ENCODE measurements around the gene CTU2. TPM values are rescaled to one million over a fixed set of nuclear protein-coding genes. Genes with fewer than 3 reads are reported as not detected.

Gene CTU2
- polyA plus RNA-seq, 1 donor (not counting 4 experiments of a cell fraction or from before 2014, with no cell fraction given), result 6.3 TPM

- no peak overlapping the region for H2AFZ ChIP-seq (ENCODE audit: control insufficient read depth, low read length)
- no peak overlapping the region for H3K9ac ChIP-seq (ENCODE audit: control insufficient read depth, extremely low read depth, insufficient read depth, low read length)
- H4K20me1 ChIP-seq (ENCODE audit: control insufficient read depth, extremely low read depth, insufficient read depth, low read length), result peaks cover 2% of the 10 kb centered on the region
- TF ChIP-seq CTCF (optimal IDR thresholded peaks at IDR 0.05 in 1 of 3, IDR thresholded peaks at IDR 0.05 in 1 of 3, conservative IDR thresholded peaks at IDR 0.05 in 1 of 3; ENCODE audit: extremely low read depth in 1 of 3, insufficient read depth in 2 of 3, low read length in 3 of 3), result no peak
- TF ChIP-seq EZH2 (IDR thresholded peaks at IDR 0.05; ENCODE audit: low read length), result no peak
- DNase-seq (ENCODE audit: low read depth, low spot score) (no peak), FAIRE-seq (no peak)
- H3K27me3 ChIP-seq (ENCODE audit: control insufficient read depth, extremely low read depth, insufficient read depth, low read length), result peaks cover 63% of the 10 kb centered on the region
- no peaks in the 10 kb centered on the region for H3K79me2 ChIP-seq (ENCODE audit: control insufficient read depth, insufficient read depth, low read length)
- peaks cover 14% of the 10 kb centered on the region for H3K4me1 ChIP-seq (ENCODE audit: control insufficient read depth, extremely low read depth, insufficient read depth, low read length)
- H3K27ac ChIP-seq (ENCODE audit: control insufficient read depth, insufficient read depth, low read length), result no peak overlapping the region
- no peak overlapping the region for H3K4me2 ChIP-seq (ENCODE audit: control insufficient read depth, extremely low read depth, insufficient read depth, low read depth, low read length)
- no peak overlapping the region for H3K4me3 ChIP-seq (ENCODE audit: control insufficient read depth in 2 of 3, extremely low read depth in 1 of 3, insufficient read depth in 2 of 3, low read depth in 1 of 3, low read length in 3 of 3)
- dilution Hi-C loops (cut with MboI; ENCODE audit: extremely low pct_ligation_motif_present, low sequenced_read_pairs), result no loop called here
- no peaks in the 10 kb centered on the region for H3K36me3 ChIP-seq (ENCODE audit: control insufficient read depth in 2 of 2, extremely low read depth in 1 of 2, insufficient read depth in 2 of 2, low read length in 2 of 2)
- no peaks in the 10 kb centered on the region for H3K9me1 ChIP-seq (ENCODE audit: control insufficient read depth, extremely low read depth, insufficient read depth, low read length)
- H3K9me3 ChIP-seq (ENCODE audit: control insufficient read depth, low read depth, low read length), result no peaks in the 10 kb centered on the region
These were observed 19.1 kb upstream of the CTU2 start for GRCh38 chr16:88687254-88687576.

- H3K27me3 ChIP-seq (ENCODE audit: control insufficient read depth, extremely low read depth, insufficient read depth, low read length), result peaks cover 66% of the 10 kb centered on the region
- no peak overlapping the region for H3K4me2 ChIP-seq (ENCODE audit: control insufficient read depth, extremely low read depth, insufficient read depth, low read depth, low read length)
- H2AFZ ChIP-seq (ENCODE audit: control insufficient read depth, low read length), result no peak overlapping the region
- dilution Hi-C loops (cut with MboI; ENCODE audit: extremely low pct_ligation_motif_present, low sequenced_read_pairs), result no loop called here
- DNase-seq (ENCODE audit: low read depth, low spot score) (no peak), FAIRE-seq (no peak)
- no peak overlapping the region for H3K27ac ChIP-seq (ENCODE audit: control insufficient read depth, insufficient read depth, low read length)
- no peak overlapping the region for H3K4me3 ChIP-seq (ENCODE audit: control insufficient read depth in 2 of 3, extremely low read depth in 1 of 3, insufficient read depth in 2 of 3, low read depth in 1 of 3, low read length in 3 of 3)
- H3K36me3 ChIP-seq (ENCODE audit: control insufficient read depth in 2 of 2, extremely low read depth in 1 of 2, insufficient read depth in 2 of 2, low read length in 2 of 2), result no peaks in the 10 kb centered on the region
- H3K4me1 ChIP-seq (ENCODE audit: control insufficient read depth, extremely low read depth, insufficient read depth, low read length), result peaks cover 14% of the 10 kb centered on the region
- H4K20me1 ChIP-seq (ENCODE audit: control insufficient read depth, extremely low read depth, insufficient read depth, low read length), result peaks cover 2% of the 10 kb centered on the region
- H3K9ac ChIP-seq (ENCODE audit: control insufficient read depth, extremely low read depth, insufficient read depth, low read length), result no peak overlapping the region
- no peak for TF ChIP-seq CTCF (optimal IDR thresholded peaks at IDR 0.05 in 1 of 3, IDR thresholded peaks at IDR 0.05 in 1 of 3, conservative IDR thresholded peaks at IDR 0.05 in 1 of 3; ENCODE audit: extremely low read depth in 1 of 3, insufficient read depth in 2 of 3, low read length in 3 of 3)
- peak; percentile 9 for TF ChIP-seq EZH2 (IDR thresholded peaks at IDR 0.05; ENCODE audit: low read length)
- H3K9me3 ChIP-seq (ENCODE audit: control insufficient read depth, low read depth, low read length), result no peaks in the 10 kb centered on the region
- H3K79me2 ChIP-seq (ENCODE audit: control insufficient read depth, insufficient read depth, low read length), result no peaks in the 10 kb centered on the region
- no peaks in the 10 kb centered on the region for H3K9me1 ChIP-seq (ENCODE audit: control insufficient read depth, extremely low read depth, insufficient read depth, low read length)
These were observed 18.7 kb upstream of the CTU2 start for GRCh38 chr16:88687676-88688012.

All from keratinocyte (primary cell).